GM21423 (cell line): ENCODE measurements around the gene BMP2.

Experiments
- ATAC-seq: cut with Tn5 transposase; IDR thresholded peaks from one replicate; pipeline ENCODE4 v1.9.1; 2021; ENCODE audit warnings: mild to moderate bottlenecking, moderate library complexity; ENCODE audit not compliant: unreplicated experiment

Gene BMP2

GRCh38 chr20:6828794-6829423 is 61.4 kb downstream of the BMP2 start:
- ATAC-seq: peak; percentile 83

GRCh38 chr20:6829510-6830116 is 62.1 kb downstream of the BMP2 start:
- no peak for ATAC-seq
